CD14-positive monocyte (primary cell): ENCODE data around the gene PLXNA4. TPM values are rescaled to one million over a fixed set of nuclear protein-coding genes. Genes with fewer than 3 reads are reported as not detected.

Experiments used
- DNase-seq, 3 donors: peaks; one replicate each; pipeline ENCODE4 v3.0.0-alpha.2; 2011 to 2022
- H2AFZ ChIP-seq: 2 replicates; pipeline ENCODE4 v1.6.0; 2012; ENCODE audit warnings: mild to moderate bottlenecking, low read depth, low read length, inconsistent platforms; ENCODE audit not compliant: insufficient read depth, poor library complexity, severe bottlenecking
- H3K27ac ChIP-seq, 2 donors: 1 replicate in 1 of 2; 2 replicates in 1 of 2; pipeline ENCODE4 v1.5.1; 2012 to 2013; ENCODE audit warnings: low read length in 2 of 2, control low read depth in 1 of 2, inconsistent platforms in 1 of 2, low read depth in 1 of 2, mild to moderate bottlenecking in 1 of 2
- H3K27me3 ChIP-seq, 2 donors: one replicate each; pipeline versions ENCODE4 v1.6.0 to v1.6.1; 2011 to 2013; ENCODE audit warnings: low read length in 2 of 2; ENCODE audit not compliant: control insufficient read depth in 2 of 2, insufficient read depth in 2 of 2
- H3K36me3 ChIP-seq, 2 donors: replicated peaks in 1 of 2; 1 replicate in 1 of 2; 2 replicates in 1 of 2; pipeline versions ENCODE4 v1.5.1 to v1.6.1; 2012 to 2013; ENCODE audit warnings: low read length in 2 of 2, control low read depth in 1 of 2, inconsistent platforms in 1 of 2, mild to moderate bottlenecking in 1 of 2; ENCODE audit not compliant: insufficient read depth in 2 of 2, control insufficient read depth in 1 of 2
- H3K4me1 ChIP-seq, 2 donors: 1 replicate in 1 of 2; 2 replicates in 1 of 2; pipeline versions ENCODE4 v1.5.1 to v1.6.1; 2012 to 2013; ENCODE audit warnings: low read length in 2 of 2, control low read depth in 1 of 2, inconsistent platforms in 1 of 2, mild to moderate bottlenecking in 1 of 2, moderate library complexity in 1 of 2; ENCODE audit not compliant: insufficient read depth in 2 of 2, control insufficient read depth in 1 of 2
- H3K4me2 ChIP-seq: replicated peaks from 2 replicates; pipeline ENCODE3; 2012; ENCODE audit warnings: low read length, moderate library complexity, mild to moderate bottlenecking; ENCODE audit not compliant: poor library complexity, severe bottlenecking; ENCODE audit errors: extremely low read depth
- H3K4me3 ChIP-seq, 3 experiments: fragments of 200-600 bp in 1 of 3; sonication (generic) in 1 of 3; replicated peaks in 1 of 3; 1 replicate in 2 of 3; 2 replicates in 1 of 3; pipeline ENCODE4 v1.5.1; 2011 to 2013; ENCODE audit warnings: low read length in 3 of 3, mild to moderate bottlenecking in 3 of 3, control low read depth in 2 of 3, low read depth in 2 of 3, inconsistent platforms in 1 of 3, moderate library complexity in 1 of 3
- H3K79me2 ChIP-seq: 2 replicates; pipeline ENCODE4 v1.6.0; 2012; ENCODE audit warnings: mild to moderate bottlenecking, control low read depth, inconsistent platforms, low read length, moderate library complexity; ENCODE audit not compliant: insufficient read depth
- H3K9ac ChIP-seq: 2 replicates; pipeline ENCODE4 v1.6.0; 2017; ENCODE audit warnings: low read length, mild to moderate bottlenecking; ENCODE audit not compliant: insufficient read depth, poor library complexity, severe bottlenecking
- H3K9me3 ChIP-seq, 2 donors: replicated peaks in 1 of 2; 1 replicate in 1 of 2; 2 replicates in 1 of 2; pipeline versions ENCODE4 v1.5.1 to v1.6.1; 2012 to 2013; ENCODE audit warnings: low read length in 2 of 2, control low read depth in 1 of 2; ENCODE audit not compliant: control insufficient read depth in 1 of 2, insufficient read depth in 1 of 2
- H4K20me1 ChIP-seq: 2 replicates; pipeline ENCODE4 v1.6.0; 2012; ENCODE audit warnings: mild to moderate bottlenecking, low read length, control low read depth, moderate library complexity; ENCODE audit not compliant: insufficient read depth
- H3K27ac Mint-ChIP-seq, 7 donors: one replicate each; pipeline ENCODE4 v1.8.0; 2020; ENCODE audit warnings: mild to moderate bottlenecking in 7 of 7, mixed read lengths in 7 of 7, moderate library complexity in 6 of 7, inconsistent platforms in 2 of 7
- H3K27me3 Mint-ChIP-seq, 3 donors: one replicate each; pipeline ENCODE4 v1.8.0; 2021 to 2022; ENCODE audit warnings: low read depth in 3 of 3, mild to moderate bottlenecking in 3 of 3, mixed read lengths in 3 of 3, moderate library complexity in 3 of 3, inconsistent platforms in 1 of 3
- H3K36me3 Mint-ChIP-seq, 2 donors: one replicate each; pipeline ENCODE4 v1.8.0; 2020; ENCODE audit warnings: mixed read lengths in 2 of 2, inconsistent platforms in 1 of 2, mild to moderate bottlenecking in 1 of 2
- H3K4me1 Mint-ChIP-seq: one replicate; pipeline ENCODE4 v1.8.0; 2020; ENCODE audit warnings: mild to moderate bottlenecking, mixed read lengths
- H3K4me3 Mint-ChIP-seq, 2 donors: one replicate each; pipeline ENCODE4 v1.8.0; 2020; ENCODE audit warnings: mild to moderate bottlenecking in 2 of 2, mixed read lengths in 2 of 2, moderate library complexity in 1 of 2
- H3K9me3 Mint-ChIP-seq, 7 donors: one replicate each; pipeline ENCODE4 v1.8.0; 2020 to 2022; ENCODE audit warnings: mixed read lengths in 7 of 7, mild to moderate bottlenecking in 6 of 7, moderate library complexity in 6 of 7, inconsistent platforms in 2 of 7
- CTCF ChIP-seq: fragments of 200-600 bp; IDR thresholded peaks from one replicate; pipeline ENCODE4 v1.8.0; 2022; ENCODE audit warnings: antibody characterized with exemption, mild to moderate bottlenecking
- WGBS: methylation state at CpG from one replicate; pipeline ENCODE4 v1.1.5; 2013; ENCODE audit warnings: missing lambda C conversion rate; ENCODE audit not compliant: insufficient coverage; 5-methylcytosine and 5-hydroxymethylcytosine counted together
- intact Hi-C, 2 donors: fragments of 100-400 bp; cut with micrococcal nuclease; formaldehyde crosslinking; loops; one replicate each; pipeline versions ENCODE4 v1.15.0 to v1.15.1; 2023
- polyA plus RNA-seq, 3 donors: library from polyadenylated mRNA; depleted of rRNA in 1 of 3; unstranded in 2 of 3; stranded (reverse) in 1 of 3; fragments of 300-500 nt in 2 of 3; fragments of >200 nt in 1 of 3; fragmentation: Illumina TruSeq in 2 of 3; gene quantifications; 1 replicate in 2 of 3; 2 replicates in 1 of 3; pipeline ENCODE4 v1.2.3, GENCODE V29; 2012 to 2021

The PLXNA4 gene
- polyA plus RNA-seq, 3 donors = not detected

DNA sequence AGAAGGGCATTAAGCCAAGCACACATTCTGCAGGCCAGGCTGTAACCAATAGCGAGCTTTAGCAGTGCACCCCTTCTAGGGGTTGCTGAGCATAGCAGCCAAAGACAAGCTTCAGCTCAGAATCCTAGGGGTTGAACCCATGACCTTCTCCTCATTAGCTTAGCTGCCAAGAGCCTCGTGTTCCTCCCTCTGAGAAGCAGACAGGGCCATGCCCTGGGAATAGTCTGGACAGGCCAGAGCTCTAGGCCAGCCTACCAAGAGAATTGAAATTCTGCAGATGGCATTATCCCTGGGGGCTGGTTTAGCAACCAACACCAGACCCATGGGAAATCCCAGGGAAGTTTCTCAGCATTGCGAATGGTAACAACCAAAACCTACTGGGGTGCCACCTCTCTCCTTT, 77.2 kb downstream of the PLXNA4 start:
- no peak for TF ChIP-seq CTCF
- Histone ChIP-seq H3K4me3 (no peak overlapping the region), H3K9ac (no peak overlapping the region), H3K36me3 (no peaks in the 10 kb centered on the region), H3K27me3 (no peaks in the 10 kb centered on the region), H3K4me2 (no peak overlapping the region), H2AFZ (no peak overlapping the region), H3K79me2 (no peaks in the 10 kb centered on the region), H3K9me3 (no peaks in the 10 kb centered on the region), H3K27ac (no peak overlapping the region), H4K20me1 (no peaks in the 10 kb centered on the region), H3K4me1 (no peaks in the 10 kb centered on the region)
- no peak overlapping the region for H3K4me3 Mint-ChIP-seq
- no peaks in the 10 kb centered on the region for H3K36me3 Mint-ChIP-seq
- H3K27ac Mint-ChIP-seq = no peak overlapping the region
- no peaks in the 10 kb centered on the region for H3K4me1 Mint-ChIP-seq
- 93% methylated on average over 2 of the region's 3 CpGs for WGBS
- H3K27me3 Mint-ChIP-seq = peaks cover 2 to 8% (median 3%) of the 10 kb centered on the region in 3 donors
- DNase-seq = no peak
- no peaks in the 10 kb centered on the region for H3K9me3 Mint-ChIP-seq
- intact Hi-C loops = no loop called here

DNA sequence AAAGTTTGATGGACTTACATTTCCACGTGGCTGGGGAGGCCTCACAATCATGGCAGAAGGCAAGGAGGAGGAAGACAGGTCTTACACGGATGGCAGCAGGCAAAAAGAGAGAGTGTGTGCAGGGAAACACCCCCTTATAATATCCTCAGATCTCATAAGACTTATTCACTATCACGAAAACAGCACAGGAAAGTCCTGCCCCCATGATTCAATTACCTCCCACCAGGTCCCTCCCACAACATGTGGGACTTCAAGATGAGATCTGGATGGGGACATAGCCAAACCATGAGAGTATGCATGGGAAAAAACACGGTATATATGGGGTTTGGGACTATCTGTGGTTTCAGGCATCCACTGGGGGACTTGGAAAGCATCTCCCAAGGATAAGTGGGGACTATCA, 78.0 kb downstream of the PLXNA4 start:
- no peak overlapping the region for H3K27ac ChIP-seq
- H2AFZ ChIP-seq = no peak overlapping the region
- TF ChIP-seq CTCF = no peak
- no peak for DNase-seq
- no peaks in the 10 kb centered on the region for H4K20me1 ChIP-seq
- H3K9me3 ChIP-seq = no peaks in the 10 kb centered on the region
- no peaks in the 10 kb centered on the region for H3K27me3 ChIP-seq
- H3K4me3 ChIP-seq = no peak overlapping the region
- Mint-ChIP-seq H3K36me3 (no peaks in the 10 kb centered on the region), H3K9me3 (no peaks in the 10 kb centered on the region), H3K4me3 (no peak overlapping the region), H3K4me1 (no peaks in the 10 kb centered on the region), H3K27me3 (peaks cover 2 to 8% (median 4%) of the 10 kb centered on the region in 3 donors), H3K27ac (no peak overlapping the region)
- 86% methylated on average over 1 of the region's 4 CpGs for WGBS
- intact Hi-C loops = no loop called here
- H3K36me3 ChIP-seq = no peaks in the 10 kb centered on the region
- no peak overlapping the region for H3K4me2 ChIP-seq
- no peaks in the 10 kb centered on the region for H3K79me2 ChIP-seq
- no peak overlapping the region for H3K9ac ChIP-seq
- H3K4me1 ChIP-seq = no peaks in the 10 kb centered on the region
